Stimulated activated CD4-positive, alpha-beta T cell treated with anti-CD3 and anti-CD28 coated beads, Interleukin-2, amount 100 ng/mL, for 4 hours (primary cell): ENCODE results near the gene ALAD.
"Not testable (repeated sequence)": the region's sequence is repeated elsewhere in the genome, so short reads cannot be mapped to it uniquely, and the experiment has no call there.

Experiments
- DNase-seq: peaks from one replicate; pipeline ENCODE4 v3.0.0-alpha.2; 2020; ENCODE audit warnings: low read depth

Gene ALAD

DNA sequence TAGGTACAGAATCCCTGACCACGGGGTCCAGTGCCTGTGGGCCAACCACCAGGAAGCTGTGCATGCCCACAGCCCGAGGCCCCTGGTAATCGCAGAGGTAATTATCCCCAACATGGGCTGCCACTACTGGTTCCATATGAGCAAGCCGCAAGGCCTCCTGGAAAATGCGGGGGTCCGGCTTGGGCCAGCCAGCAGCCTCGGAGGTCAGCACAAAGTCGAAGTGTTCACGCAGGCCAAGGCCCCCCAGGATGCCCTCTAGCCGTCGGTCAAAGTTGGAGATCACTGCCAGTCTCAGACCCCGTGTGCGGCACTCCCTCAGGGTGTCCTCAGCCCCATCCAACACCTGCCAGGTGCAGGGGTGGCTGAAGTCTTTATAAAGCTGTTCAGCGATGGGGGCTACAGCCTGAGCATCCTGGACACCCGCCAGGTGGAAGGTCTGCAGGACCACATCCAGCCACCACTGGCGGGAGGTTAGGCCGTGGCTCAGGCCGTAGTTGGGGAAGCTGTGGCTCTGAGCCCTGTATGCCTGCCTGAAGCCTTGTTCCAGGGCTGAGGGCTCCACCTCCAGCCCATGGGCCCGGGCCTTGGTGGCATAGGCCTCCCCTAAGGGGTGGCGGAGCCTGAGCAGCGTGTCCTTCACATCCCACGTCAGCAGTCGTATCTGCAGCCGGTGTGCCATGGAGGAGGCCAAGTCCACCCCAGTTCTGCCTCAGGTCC, 27.2 kb downstream of the ALAD start:
- DNase-seq = no peak

DNA sequence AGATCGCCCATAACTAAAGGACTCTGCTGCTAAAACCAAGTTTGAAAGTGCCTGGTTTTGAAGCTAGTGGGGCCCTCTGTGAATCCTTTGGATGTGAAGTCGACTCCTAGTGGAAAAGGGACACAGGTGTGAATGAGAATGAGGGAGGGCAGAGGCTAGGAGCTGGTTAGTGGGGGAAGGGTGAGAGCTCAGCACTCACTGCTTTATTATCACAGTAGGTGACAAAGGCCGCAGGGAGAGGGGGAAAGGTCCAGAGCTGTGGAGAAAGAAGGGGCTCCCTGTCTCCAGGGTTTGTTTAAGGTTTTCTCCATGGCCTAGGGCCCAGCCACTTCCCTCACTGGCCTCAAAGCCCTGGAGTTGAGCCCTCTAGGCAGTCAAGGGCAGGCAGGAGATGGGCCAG, 27.8 kb downstream of the ALAD start:
- no peak for DNase-seq

DNA sequence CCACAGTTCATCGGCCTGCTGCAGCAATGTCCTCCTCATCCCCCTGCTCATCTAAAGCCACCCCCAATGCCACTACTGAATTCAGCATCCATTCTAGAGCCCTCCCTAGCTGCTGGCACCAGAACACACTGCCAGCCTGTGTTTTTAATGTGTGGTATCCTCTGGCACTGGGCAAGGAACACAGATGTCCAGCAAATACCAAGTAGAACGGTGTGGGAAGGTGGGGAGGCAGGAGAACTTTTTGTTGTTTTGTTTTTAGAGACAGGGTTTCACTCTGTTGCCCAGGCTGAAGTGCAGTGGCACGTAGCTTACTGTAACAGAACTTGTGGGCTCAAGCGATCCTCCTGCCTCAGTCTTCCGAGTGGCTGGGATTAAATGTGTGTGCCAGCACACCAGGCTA, 29.0 kb downstream of the ALAD start:
- no peak for DNase-seq

DNA sequence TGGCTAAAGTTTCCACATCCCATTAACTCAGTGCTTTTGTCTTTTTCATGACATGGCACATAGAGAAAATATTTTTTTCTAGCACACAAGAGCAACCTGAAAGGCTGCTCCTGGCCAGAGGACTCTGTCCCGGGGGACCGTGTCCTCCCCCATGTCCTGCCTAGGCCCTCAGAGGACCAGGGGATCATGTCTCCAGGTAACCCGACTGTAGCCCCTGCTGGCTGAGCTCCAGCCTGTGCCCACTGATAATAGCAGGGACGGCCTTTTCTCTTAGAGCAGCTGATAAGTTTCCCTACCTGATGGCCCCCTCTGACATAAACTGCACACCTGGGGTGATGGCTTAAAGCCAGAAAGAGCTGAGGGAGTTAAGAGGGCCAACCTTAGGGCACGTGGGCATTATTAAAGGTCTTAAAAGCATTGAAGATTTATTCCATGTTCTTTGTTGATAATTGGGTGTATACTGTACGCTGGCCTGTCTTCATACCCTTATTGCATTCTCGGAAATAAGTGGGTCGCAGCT, 30.2 kb downstream of the ALAD start:
- no peak for DNase-seq

DNA sequence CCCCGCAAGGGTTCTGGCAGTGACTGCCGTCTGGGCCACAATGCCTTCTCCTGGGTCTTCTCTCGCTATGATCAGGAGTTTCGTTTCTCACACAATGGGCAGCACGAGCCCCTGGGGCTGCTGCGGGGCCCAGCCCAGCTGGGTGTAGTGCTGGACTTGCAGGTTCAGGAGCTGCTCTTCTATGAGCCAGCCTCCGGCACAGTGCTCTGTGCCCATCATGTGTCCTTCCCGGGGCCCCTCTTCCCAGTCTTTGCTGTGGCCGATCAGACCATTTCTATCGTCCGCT, 31.3 kb downstream of the ALAD start:
- DNase-seq = no peak

DNA sequence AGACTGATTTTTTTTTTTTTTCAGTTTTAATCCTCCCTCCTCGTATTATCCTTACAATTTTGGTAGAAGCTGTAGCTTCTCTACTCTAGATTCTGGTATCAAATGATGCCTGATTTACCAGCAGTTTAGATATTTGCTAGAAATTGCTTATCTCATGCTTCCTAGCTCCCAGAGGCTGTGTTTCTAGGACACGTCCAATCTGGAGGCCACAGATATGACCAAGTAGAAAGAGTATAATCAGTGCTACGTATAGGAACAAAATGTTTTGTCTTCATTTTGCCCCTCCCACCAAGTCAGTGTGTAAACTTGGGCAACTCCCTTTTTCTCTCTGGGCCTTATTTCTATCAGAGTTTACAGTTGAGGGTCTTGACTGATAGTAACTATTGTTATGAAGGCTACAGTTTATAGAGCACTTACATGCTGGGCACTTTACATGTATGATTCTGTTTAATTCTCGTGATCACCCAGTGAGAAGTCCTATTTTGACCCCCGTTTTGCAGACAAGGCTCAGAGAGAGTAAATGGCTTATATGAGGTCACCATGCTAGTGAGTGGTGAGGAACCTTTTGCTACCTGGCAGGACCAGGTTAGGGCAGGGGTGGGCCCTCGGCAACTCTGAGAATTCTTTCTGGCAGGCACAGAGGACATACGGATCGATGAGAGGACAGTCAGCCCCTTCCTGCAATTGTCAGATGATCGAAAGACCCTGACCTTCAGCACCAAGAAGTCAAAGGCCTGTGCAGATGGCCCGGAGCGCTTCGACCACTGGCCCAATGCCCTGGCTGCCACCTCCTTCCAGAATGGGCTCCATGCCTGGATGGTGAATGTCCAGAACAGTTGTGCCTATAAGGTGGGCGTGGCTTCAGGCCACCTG, 31.9 kb downstream of the ALAD start:
- DNase-seq = no peak

DNA sequence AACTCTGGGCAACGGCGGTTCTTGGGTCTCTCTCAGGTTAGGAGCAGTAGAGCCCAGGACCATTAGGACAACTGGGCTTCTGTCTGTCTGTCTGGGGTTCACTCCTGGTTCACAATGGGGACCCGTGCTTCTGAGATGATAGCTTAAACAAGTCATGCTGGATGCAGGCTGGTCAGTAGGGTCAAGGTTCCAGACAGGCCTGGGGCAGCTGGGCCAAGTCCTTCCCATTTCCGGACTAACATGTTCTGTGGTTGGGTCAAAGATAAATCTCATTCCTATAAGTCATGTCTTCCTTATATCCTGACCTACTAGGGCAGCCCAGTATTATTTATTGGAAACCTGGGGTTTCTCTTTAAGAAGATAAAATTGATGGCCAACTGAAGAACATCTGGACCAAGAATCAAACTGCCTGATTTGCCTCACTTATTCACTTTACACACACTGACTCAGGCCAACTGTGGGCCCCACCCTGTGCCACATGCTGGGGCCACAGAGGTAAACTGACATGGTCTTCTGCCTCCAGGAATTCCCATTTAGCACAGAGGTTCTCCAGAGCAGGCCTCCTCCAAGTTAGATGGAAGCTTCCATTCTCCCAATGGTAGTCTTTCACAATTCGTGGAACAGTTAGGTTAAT, 32.6 kb downstream of the ALAD start:
- DNase-seq = no peak

DNA sequence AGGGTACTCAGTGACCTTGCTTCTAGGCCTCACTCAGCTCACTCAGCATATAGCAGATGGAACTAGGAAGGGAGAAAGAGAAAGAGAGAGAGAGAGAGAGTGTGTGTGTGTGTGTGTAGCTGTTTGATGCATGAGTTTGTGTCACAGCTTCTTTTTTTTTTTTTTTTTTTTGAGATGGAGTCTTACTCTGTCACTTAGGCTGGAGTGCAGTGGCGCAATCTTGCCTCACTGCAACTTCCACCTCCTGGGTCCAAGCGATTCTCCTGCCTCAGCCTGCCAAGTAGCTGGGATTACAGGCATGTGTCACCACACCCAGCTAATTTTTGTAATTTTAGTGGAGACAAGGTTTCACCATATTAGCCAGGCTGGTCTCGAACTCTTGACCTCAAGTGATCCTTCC, 35.4 kb downstream of the ALAD start:
- DNase-seq = not testable (repeated sequence)

DNA sequence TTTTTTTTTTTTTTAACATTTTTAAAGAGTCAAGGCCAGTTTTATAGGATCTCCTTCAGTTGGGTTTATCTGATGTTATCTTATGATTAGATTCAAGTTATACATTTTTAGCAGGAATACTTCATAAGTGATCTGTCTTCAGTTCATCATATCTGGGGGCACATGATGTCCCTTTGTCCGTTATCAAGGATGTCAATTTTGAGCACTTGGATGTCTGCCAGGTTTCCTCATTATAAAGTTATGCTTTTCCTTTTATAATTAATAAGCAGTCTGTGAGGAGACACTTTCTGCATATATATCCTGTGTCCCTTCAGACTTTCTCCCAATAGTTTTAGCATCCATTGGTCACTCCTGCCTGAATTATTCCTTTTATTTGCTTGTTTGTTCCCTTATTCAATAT, 36.1 kb downstream of the ALAD start:
- no peak for DNase-seq

DNA sequence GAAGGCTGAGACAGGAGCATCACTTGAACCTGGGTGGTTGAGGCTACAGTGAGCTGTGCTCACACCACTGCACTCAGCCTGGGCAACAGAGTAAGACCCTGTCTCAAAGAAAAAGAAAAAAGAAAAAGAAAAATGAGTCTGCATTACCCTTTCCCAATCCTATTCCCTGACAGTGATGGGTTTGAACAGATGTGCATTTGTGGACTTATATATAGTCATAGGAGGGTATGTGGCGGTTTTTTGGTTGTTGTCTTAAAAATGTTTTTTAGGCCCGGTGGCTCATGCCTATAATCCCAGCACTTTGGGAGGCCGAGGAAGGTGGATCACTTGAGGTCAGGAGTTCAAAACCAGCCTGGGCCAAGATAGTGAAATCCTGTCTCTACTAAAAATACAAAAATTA, 37.7 kb downstream of the ALAD start:
- DNase-seq = no peak

DNA sequence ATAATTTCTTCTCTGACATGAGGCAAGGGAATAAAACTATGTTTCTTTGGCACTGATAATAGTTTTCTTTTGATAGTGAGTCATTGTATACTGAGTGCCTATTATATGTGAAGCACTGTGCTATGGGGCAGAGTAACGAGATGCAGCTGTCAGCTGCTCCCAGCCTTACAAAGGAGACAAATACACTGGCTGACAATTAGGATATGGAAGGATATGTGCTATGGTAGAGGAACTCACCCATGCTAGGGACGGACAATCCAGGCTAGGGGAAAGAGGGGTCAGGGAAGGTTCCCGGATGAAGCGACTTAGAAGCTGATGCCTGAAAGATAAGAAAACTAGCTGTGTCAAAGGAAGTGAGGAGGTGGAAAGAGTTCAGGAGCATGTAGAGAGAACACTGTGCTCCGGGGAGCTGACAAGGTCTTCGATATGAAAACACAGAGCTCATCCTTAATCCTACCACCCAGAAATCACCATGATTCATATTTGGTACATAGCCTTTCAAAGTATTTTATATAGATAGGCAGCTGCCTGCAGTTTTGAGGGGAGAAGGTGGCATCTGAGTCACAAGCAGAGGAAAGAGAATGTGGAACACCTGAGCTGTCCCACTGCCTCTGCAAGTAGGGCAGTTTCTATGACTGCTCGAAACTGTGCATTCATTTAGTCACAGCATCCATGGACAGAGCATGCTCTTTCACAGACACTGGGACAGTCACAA, 39.6 kb downstream of the ALAD start:
- DNase-seq = no peak

DNA sequence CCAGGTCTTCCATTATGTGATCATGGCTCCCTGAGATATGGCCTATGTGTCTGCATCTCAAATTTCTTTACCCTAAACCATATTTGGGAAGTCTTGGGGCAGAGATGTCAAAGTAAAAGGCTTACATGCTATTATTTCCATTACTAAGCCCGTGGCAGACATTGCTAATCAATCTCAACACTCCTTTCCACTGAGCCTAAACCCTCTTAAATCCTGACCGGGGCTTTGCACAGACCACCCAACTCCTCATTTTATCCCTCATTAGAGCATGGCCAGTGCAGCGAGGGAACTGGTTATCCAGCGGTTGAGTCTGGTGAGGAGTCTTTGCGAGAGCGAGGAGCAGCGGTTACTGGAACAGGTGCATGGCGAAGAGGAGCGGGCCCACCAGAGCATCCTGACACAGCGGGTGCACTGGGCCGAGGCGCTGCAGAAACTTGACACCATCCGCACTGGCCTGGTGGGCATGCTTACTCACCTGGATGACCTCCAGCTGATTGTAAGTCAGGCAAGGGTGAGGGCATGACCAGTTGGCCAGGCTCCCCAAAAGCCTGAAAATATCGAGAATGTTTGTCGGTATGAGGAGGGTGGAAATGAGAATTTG, 40.7 kb downstream of the ALAD start:
- DNase-seq = no peak

DNA sequence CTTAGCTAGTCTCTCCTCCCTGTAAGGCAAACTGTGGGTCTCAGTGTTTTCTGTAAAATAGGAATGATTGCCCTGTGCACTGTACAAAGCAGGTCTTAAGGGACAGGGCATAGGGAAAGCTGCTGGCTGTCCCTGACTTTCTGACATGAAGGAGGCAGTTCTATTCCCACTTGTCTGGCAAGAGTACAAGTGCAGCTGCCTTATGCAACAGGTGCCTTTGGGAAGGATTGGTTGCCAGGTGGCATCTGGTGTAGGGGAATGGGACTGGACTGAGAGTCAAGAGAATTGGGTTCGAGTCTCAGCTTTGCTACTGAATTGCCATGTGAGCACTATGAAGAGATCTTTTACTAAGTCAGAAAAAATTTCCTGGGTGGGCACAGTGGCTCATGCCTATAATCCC, 41.7 kb downstream of the ALAD start:
- DNase-seq = no peak

DNA sequence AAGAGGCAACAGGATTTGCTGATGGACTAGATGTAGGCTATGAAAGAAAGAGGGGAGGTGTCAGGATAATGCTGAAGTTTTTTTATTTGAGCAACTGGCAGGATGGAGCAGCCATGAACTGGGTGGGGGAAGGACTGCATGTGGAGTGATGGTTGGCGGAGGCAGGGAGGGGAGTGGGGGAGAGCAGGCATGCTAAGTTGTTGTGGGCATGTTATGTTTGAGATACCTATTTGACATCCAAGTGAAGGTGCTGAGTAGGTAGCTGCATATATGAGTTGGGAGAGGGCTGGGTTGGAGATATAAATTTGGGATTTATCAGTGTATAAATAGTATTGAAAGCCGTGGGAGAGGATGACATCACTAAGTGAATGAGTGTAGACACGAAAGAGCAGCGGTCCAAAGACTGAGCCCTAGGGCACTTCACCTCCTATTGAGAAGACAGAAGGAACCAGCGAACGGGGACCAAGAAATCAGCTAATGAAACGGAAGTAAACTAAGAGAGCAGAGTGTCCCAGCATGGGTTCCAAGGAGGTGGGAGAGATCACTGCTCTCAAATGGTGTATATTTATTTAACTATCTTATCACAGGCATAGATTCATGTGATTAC, 44.3 kb downstream of the ALAD start:
- DNase-seq = no peak

DNA sequence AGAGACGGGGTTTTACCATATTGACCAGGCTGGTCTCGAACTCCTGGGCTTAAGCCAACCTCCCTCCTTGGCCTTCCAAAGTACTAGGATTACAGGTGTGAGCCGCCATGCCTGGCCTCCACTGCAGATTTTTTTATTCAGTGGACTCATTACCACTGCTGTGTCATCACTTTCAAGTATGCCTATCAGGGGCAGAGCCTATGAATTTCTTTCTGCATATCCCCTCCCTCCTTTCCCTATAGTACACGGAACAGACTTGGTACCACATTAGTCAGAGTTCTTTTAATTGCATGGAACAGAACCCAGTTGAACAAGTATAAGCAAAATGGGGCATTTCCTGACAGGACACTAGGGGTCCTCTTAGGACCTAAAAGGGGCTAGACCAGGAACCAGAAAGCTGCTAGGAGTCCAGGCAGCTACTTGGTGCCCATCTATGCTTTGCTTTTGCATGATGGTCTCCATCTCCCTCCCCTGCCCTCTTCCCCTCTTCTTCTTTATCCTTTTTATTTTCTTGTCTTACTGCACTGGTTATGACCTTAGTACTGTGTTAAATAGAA, 46.0 kb downstream of the ALAD start:
- DNase-seq = no peak

DNA sequence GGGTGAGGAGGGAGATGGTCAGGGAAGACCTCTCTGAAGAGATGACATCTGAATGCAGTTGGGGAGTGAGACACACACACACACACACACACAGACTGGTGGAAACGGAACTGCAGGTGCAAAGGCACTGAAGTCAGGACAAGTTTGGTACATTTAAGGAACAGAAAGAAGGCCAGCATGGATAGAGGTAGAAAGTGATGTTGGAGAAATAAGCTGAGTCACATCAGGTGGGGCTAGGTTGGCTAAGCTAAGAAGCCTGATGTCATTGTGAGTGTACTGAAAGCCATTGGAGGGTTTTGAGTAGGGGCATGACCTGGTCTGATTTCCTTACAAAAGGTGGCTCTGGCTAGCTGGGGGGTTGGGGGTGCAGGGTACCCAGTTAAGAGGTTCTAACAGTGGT, 48.7 kb downstream of the ALAD start:
- no peak for DNase-seq

DNA sequence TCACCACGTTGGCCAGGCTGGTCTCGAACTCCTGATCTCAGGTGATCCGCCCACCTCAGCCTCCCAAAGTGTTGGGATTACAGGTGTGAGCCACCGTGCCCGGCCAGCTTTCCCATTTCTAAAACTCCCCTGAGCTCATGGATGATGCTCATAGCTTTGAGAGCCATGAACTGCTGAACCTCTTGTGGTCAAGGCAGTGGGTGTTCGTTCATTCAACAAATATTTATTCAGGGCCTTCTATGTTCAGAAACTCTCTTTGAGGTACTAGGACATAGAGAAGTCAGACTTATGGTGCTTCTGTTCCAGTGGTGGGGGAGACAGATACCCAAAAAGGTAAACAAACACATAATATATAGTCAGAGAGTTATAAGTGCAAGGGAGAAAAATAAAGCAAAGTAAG, 49.1 kb downstream of the ALAD start:
- DNase-seq = no peak

DNA sequence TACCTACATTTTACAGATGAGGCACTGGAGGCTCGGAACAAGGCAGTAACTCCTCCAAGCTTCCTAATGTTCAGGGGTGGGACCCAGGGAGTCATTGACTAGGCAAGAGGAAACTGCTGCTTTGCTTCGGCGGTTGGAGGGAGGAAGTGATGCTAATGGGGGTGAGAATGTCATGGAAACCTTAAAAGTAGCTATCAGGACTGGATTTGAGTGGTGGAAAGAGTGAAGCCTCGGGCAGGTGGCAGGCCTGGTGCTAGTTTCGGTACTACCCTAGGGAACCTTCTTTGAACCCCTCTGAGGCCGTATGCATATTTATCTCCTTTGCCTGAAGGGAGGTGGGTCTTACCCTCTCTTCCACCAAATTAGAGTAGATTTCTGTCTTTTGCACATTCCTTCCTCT, 50.1 kb downstream of the ALAD start:
- DNase-seq = no peak

DNA sequence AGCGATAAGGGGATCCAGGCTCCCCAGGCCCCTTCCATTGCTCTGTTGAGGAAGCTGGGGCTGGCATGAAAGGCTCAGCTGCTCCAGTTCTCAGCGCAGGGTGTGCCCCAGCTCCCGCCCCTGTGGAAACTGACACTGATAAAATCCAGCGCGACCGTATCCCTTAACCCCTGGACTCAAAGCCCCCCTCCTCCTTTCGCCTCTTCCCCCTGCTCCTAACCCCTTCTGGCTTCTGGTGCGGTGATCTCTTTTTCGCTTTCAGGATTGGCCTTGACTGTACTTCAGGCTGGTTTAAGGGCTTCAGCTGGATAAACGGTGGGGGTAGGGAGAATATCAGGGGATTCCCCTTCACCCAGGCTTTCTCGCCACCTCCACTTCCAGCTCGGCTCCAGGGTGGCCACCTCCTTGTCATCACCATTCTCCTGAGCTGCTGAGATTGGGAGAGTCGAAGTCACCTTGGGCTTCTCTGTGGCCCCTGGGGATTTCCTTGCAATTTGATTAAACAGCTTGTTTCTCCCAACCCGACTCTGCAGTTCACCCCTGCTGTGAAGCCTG, 50.9 kb downstream of the ALAD start:
- DNase-seq = no peak

DNA sequence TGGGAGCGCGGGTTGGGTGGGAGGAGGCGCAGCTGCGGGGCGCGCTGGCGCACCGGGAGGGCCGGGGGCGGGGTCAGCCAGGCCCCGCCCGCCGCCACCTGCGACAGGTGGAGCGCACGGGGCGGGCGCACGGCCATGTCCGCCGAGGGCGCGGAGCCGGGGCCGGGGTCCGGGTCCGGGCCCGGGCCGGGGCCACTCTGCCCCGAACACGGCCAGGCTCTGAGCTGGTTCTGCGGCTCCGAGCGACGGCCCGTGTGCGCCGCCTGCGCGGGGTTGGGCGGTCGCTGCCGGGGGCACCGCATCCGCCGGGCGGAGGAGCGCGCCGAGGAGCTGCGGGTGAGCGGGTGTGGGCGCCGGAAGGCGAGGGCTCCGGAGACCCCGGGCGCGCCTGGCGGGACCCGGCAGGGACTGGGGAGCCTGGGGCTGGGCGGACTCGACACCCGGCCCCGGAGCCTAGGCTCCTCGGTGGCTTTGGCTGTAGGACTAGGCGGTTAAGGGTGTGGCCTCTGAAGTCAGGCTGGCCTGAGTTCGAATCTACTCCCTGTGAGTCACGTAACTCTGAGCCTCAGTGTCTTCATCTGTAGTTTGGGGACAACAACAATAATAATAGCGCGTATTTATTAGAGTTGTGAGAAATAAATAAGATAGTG, 51.5 kb downstream of the ALAD start, which contains the start of gene BSPRY:
Gene BSPRY (plus strand): TSS at position 97 of the 650 bp plus-strand sequence. CDS start 39 bp downstream, at position 136.
- DNase-seq = no peak
